HG03108 (cell line): ENCODE results near the gene TMEM37.

Source experiments
- ATAC-seq: cut with Tn5 transposase; IDR thresholded peaks from one replicate; pipeline ENCODE4 v1.9.1; 2021; ENCODE audit warnings: moderate library complexity; ENCODE audit not compliant: unreplicated experiment

The TMEM37 gene

DNA sequence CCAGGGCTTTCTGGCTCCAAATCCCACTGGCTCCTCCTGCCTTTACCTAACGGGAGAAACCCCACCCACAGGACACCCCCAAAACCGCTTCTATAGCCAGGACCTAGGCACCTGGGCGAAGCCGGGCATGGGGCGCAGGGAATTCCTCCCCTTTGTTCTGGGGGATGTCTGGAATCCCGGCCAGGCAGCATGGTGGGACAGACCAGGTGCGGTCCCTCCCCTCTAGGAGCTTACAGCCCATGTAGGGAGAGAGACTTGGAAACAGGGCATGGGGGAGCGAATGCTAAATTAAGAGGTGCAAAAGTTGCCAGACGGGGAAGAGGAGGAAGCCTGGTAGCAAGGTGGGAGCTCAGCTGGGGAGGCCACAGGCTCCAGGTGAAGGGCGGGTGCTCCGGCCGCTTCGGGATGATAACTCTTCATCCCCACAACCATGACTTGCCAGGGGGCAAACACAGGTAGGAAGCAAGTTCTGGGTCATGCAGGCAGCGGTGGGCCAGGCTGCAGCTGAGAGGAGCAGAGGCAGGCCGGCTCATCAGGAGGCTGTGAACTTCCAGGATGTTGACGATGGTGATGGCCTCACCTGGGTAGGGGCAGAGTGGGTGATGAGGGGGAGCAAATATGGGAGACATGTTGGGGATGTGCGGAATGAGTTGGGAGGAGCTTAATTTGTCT, 1.3 kb downstream of the TMEM37 start:
- ATAC-seq: no peak

GRCh38 chr2:119433636-119434327, 2.1 kb downstream of the TMEM37 start:
- no peak for ATAC-seq

DNA sequence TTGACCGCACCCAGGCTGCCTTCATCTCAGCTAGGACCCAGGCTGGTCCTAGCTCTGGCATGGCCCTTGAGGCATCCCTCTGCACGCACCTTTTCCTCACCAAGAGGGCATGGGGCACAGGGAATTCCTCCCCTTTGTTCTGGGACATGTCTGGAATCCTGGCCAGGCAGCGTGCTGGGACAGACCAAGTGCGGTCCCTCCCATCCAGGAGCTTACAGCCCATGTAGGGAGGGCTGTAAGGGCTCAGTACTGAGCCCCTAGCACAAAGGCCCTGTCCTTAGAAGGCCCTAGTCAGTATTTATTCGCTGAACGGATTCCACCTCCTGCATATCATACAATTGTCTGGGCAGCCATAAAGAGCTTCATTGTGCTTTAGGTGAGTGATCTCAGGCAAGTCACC, 3.0 kb downstream of the TMEM37 start:
- ATAC-seq: no peak

- no peak for ATAC-seq
These were observed 3.7 kb downstream of the TMEM37 start for GRCh38 chr2:119435081-119435952.

DNA sequence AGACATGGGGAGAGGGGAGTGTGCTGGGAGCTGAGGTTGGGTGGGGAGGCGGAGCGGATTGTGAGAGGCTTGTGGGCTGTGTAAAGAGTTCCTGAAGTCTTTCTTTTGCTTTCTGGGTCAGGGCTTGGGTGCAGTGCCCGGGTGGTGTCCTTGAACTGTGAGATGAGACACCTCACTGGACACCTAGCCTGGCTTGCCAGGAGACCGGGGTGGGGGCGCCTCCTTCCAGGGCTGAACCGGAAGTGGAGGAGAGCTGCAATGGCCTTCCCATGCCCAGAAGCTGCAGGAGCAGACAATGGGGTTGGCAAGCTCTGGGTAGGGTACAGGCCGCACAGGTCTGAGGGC, 4.3 kb downstream of the TMEM37 start:
- no peak for ATAC-seq

- ATAC-seq: no peak
These were observed 5.5 kb downstream of the TMEM37 start for GRCh38 chr2:119436993-119437772.

GRCh38 chr2:119438128-119438656, 6.5 kb downstream of the TMEM37 start:
- ATAC-seq: no peak

GRCh38 chr2:119438726-119439284, 7.2 kb downstream of the TMEM37 start:
- no peak for ATAC-seq

GRCh38 chr2:119439574-119440500, 8.2 kb downstream of the TMEM37 start:
- no peak for ATAC-seq

- ATAC-seq: no peak
These were observed 8.8 kb downstream of the TMEM37 start for GRCh38 chr2:119440501-119440870.

DNA sequence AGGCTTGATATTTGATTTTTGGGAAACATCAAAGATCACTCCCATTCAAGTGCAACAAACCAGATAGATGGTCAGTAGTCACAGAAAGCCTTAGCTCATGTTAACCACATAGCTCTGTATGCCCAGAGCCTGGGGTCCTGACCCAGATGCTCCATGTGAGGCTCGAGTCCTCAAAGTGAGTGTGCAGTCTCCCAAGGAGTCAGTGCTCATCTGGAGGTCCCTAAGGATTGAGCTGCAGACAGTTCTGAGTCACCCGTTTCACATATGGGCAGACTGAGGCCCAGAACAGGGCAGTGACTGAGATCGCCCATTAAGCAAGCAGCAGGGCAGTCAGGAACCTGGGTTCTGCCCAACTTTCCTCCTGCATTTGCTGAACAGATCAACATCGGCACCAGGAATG, 9.2 kb downstream of the TMEM37 start:
- ATAC-seq: no peak

DNA sequence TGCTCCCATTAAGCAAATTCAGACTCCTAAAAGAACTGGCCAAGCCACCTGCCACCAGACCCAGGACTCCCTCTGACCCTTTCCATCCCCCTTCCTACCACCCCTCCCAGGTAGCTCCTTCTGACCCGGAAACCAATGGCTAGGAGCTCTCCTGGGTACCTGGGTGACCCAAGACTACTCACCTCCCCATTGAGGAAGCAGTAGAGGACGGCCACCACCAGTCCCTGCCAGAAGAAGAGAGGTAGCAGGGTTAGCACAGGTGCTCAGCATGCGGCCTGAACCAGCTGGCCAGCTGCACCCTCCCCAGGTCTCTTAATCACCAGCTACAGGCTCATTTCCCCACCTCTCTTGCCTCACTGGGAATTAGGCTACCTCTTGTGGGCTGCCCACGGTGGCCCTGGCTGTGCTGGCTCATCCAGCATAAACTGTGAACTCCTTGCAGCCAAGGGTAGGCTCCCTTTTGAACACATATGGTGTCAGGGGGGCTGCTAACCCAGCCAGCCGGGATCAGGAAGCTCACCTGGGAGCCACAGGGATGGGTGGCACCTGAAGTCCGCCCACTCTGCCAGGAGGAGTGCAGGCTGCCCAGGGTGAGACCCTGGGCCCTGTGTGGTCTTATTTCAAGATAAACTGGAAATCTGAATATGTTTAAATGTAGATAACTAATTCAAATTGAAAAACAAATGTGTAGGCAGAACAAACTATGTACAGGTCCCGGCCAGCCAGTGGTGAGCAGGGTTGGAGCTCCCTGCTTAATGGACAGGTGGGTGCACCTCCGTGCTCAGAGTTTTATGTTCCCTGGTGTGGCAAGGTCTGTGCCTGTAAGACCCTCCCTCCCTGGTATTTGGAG, 9.9 kb downstream of the TMEM37 start:
- no peak for ATAC-seq

DNA sequence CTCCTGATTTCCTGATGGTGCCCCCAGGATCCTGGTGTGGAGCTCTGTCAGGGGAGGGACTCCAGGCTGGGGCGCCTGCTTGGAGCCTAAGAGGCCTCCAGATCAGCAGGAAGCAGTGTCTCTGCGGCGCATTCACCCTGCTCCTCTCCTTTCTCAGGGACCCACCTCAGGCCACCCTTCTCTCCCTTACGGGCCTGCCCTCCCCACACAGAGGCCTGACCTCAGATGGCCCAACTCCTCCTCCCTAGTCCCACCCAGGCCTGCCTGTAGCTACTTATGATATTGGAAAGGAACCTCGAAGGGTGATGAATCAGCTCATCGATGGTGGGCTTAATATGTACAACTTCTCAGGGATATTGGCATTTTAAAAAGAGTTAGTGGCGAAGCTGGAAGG, 10.6 kb downstream of the TMEM37 start:
- no peak for ATAC-seq

- no peak for ATAC-seq
These were observed 11.2 kb downstream of the TMEM37 start for GRCh38 chr2:119442850-119443249.

- ATAC-seq: no peak
These were observed 14.4 kb downstream of the TMEM37 start for GRCh38 chr2:119446037-119446436.

GRCh38 chr2:119448427-119449141, 16.9 kb downstream of the TMEM37 start:
- ATAC-seq: no peak

GRCh38 chr2:119449521-119449920, 17.9 kb downstream of the TMEM37 start:
- no peak for ATAC-seq
